HPDE6-E6E7 (cell line): ENCODE results near the gene TMCO5A.
"Not testable (repeated sequence)": the region's sequence is repeated elsewhere in the genome, so short reads cannot be mapped to it uniquely, and the experiment has no call there.

Experiments
- DNase-seq: peaks from one replicate; pipeline ENCODE4 v3.0.0; 2011; ENCODE audit warnings: missing footprints; ENCODE audit errors: extremely low spot score

Gene TMCO5A

DNA sequence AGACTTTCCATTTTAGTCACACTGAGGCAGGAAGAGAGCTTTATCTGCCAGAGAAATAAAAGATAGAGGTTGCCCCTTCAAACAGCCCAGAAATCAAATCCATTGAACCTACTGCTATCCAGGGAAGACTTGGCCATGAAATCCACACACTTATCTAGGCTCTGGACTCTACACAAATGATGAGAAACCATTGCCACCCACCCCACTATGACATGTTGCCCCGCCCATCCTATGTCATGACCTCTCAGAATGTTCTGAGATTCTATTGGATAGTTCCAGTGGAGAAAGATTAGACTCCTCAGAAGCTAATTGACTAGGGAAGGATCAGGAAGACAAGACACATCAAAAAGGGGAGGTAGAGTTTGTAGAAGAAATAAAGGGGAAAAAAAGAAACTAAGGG is at the start of gene TMCO5A:
TMCO5A (plus strand) TSS at position 301 of the 400 bp plus-strand sequence. CDS start 1,684 bp downstream, outside the sequence.
- DNase-seq, result no peak

DNA sequence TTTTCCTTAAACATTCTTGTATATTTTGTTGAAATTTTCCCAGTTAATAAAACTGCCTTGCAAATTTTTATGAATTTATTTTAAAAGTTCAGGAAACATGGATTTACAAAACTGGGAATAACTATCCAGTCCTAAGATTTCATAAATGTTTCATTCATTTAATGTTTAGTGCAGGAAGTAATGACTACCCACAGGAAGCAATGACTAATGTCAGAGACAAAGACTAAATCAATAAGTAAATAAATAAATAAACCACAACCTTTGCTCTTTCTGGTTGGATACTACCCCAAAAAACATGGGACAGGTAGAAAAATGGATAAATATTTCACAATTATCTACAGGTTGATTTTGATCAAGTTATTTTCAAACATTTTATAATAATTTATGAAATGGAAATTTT is 48.8 kb upstream of the TMCO5A start:
- DNase-seq, result no peak

DNA sequence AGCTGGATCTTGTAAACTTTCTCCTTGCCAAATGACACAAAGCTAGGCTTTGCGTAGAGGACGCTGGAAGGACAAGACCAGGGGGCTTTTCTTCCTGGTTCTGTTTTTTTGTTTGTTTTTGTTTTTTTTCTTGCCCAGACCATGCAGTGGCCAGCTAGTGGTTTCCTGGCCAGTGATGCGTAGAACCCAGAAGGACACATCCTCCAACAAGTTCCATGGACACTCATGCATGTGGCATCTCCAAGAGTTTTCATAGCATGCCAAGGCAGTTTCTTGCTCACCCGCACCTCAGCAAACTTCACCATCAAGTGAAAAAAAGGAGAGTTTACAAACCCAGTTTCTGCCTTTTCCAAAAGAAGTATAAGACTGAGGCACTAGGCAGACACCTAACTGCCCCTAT is 46.1 kb upstream of the TMCO5A start:
- no peak for DNase-seq

DNA sequence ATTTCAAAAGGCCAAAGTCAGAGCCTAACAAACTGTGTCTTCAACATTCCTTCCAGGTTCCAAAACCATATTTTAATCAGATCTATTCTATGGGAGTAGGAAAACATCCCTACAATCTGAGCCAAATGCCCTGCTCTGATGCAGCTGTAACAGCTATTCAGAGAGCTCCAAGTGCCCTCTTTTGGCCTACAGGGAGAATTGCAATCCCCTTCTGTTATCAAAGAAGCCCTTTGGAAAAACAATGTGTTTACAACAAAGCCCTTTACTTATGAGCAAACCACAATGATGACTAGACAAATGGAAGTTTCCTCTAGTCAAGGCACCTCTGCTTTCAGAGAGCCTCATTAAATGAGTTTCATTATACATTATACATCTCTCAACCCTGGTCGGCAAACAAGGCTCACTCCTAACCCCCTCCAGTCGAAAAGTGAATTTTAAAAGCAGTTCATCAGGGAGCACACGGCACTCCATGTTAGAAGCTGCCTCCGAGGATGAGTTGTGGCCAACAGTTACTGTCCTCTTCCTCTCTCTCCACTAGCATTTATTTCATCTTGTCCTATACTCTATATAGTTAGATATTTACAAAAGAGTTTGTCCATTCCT is 42.6 kb upstream of the TMCO5A start:
- peak; percentile 49 for DNase-seq

DNA sequence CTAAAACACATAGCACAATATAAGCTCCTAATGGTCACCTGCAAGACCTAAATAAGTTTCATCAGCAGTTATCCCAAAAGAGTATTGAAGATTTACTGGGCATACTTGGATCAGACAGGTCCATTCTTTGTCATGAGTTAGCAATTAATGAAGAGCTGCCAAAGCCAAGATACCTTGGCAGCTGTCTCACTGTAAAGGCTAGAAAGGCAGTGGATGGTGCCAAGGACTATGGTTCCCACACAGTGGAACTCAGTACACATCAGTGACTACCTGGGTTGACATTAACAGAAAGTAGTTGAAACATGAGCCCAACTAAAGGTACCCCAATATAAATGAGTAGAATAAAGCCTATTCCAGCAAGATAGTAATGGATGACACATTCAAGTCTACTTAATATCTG is 41.1 kb upstream of the TMCO5A start:
- DNase-seq, result no peak

DNA sequence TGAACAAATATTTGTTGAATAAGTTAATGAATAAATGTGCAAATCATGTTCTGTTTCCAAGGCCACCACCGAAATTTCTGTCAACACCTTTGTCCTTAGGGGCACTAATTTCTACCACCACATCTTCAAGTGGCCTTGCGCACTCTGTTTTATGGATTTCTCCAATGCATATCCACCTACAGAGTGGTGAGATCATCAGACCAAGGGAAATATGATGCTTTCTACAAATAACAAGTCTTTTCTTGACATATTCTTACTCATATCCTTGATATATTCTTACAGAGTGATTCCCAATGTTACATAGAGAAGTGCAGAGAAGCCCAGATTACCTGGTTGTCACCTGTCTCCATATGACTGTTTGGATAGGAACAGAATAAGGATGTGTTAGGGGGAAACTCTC is 36.1 kb upstream of the TMCO5A start:
- DNase-seq, result no peak

DNA sequence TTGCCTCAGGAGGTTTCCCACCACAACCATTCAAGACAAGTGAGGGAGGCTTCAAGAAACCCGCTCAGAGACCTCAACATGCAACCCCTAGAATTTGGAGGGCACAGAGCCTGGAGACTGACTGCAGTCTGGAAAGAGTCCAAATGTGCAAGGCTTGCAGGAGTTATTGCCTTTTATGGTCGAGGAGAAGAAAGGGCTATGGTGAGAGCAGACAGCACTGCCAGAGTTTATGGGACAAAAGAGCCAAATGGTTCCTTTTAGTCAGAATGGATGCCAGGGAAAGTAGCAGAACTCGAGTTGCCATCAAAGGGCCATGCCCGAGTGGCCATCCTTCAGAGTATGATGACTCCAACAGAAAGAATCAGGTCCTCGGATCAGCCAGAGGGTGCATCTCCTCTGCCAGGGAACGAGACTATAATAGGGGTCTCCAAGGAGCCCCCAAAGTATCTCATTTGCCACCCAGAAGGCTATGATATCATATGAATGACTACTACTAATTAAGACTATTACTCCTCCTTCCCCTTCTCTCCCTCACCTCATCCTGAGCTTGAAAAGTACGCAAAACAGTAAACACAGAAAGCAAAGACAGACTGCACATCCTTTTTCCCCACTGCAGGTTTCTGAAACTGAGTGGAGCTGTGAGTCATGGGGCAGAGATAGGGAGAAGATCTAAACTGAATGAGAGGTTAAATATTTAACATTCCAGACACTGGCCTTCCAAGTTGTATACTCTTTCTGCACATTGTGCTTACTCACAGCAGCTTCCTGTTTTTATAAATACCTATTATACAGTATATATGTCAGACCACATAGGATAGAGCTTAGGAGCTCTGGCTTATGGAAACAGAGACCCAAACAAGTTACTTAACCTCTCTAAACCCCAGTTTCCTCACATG is 33.9 kb upstream of the TMCO5A start:
- no peak for DNase-seq

DNA sequence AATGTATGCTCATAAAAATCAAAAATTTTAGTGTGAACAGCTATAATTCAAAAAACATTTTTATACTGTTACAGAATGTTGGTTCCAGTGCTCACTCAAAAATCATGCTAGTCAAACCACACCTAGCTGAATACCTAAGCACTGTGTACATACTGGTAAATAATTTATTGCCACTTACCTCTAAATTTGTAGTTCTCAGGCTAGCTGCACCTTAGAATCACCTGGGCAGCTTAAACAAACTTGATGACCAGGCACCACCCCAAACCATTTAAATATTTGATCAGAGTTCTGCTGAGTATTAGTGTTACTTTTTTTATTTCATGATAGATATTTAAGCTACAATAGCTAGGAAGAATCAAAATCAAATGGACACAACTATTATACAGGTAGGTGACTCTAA is 32.3 kb upstream of the TMCO5A start:
- no peak for DNase-seq

DNA sequence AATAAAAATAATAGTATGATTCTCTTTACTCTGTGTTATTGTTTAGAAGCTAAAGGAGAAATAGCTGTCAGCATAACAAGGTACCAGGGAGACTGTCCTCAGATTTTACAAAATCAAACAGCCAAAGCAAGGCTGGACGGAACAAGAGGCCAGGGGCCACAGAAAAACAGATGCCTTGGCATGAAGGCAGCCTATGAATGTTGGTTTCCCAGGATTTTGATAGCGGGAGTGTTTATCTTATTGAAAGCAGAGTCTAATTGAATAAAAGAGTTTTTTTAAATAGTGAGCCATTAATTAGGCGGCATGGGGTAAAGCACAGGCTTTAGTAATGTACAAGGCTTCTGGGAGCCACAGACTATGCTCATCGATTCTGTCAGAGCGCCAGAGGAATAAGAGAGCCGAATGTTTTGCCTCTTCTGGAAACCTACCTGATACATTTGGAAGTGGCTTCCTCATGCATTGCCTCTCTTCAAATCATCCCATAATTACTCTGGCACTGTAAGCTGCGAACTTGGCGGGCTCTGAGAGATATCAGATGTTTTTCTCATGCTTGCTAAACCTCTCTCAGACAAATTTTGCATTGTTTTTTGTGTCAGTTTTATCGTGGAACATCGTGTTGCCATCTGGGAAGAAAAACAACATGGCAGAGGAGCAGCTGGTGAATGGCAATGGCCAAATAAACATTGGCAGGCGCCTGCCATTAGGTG is 30.4 kb upstream of the TMCO5A start:
- no peak for DNase-seq

DNA sequence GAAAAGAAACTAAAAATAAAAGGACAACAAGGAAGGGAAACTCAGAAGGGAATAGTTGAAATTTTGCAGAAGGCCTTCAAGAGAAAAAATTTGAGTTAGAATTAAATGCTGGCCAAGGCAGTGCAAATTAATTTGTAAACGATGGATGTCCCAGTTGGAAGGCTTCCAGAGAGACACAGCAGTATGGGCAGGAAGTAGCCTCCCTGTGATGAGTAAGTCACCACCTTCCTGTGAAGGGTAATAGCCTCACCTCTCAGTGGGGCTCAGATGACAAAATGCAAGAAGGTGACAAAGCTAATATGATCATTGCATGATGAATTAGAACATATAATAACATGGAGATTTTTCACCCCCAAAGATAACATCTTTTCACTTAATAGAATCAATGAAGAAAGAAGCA is 27.3 kb upstream of the TMCO5A start:
- DNase-seq, result no peak

DNA sequence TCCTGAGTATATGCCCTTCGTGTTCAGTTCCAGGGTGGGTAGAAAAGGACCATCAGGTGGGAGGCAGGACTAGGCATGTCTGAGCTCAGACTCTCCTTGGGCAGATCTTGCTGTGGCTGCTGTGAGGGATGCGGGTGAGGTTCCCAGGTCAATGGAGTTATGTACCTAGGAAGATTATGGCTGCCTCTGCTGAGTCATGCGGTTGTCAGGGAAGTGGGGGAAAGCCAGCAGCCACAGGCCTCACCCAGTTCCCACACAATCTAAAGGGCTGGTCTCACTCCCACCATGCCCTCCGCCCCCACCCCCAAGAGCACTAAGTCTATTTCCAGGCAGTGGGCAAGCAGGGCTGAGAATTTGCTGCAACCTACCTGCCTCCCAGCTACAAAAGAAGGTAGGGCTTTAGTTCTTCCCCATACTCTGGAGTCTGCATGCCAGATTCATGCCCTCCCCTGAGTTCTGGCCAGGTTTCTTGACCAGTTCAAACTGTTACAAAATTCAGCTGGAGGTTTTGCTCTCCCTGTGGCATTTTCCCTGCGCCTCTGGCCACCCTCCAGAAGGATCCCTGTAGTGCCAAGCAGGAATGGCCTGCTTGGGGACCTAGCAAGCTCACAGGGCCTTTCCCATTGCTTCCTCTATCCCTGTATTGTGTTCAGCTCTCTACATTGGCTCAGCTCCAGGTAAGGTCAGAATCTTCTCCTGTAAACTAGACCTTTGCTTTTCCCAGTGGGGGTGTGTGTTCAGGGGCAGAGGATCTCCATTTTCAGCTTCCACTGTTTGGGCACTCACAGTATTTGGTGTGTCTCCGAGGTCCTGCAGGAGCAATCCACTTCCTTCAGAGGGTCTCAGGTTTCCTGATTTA is 12.7 kb upstream of the TMCO5A start:
- DNase-seq, result no peak

DNA sequence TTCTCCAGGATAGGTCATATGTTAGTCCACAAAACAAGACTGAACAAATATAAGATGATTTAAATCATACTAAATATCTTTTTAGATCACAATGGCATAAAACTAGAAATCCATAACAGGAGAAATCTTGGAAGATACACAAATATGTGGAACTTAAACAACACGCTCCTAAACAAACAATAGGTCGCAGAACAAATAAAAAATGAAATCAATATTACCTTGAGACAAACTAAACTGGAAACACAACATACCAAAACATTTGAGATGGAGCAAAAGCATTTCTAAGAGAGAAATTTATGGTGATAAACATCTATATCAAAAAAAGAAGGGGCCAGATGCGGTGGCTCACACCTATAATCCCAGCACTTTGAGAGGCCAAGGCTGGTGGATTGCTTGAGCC is 8.3 kb upstream of the TMCO5A start:
- DNase-seq, result no peak

DNA sequence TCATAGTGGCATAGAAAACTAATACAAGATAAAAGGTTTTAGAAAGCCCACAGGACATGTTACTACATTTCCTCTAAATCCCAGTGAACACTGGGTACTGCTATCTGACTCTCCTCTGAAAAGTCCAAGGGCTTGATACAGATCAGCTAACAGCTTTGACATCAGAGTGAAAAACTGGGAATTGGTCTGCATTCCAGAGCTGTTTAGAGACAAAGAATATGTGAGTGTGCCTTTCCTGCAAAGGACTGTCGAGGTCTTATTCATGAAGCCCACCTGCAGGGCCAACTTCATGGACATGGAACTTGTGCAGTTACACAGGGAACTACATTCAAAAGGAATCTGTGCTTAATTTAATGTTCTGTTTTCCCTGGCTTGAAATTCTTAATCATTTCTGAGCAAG is 5.2 kb upstream of the TMCO5A start:
- no peak for DNase-seq

DNA sequence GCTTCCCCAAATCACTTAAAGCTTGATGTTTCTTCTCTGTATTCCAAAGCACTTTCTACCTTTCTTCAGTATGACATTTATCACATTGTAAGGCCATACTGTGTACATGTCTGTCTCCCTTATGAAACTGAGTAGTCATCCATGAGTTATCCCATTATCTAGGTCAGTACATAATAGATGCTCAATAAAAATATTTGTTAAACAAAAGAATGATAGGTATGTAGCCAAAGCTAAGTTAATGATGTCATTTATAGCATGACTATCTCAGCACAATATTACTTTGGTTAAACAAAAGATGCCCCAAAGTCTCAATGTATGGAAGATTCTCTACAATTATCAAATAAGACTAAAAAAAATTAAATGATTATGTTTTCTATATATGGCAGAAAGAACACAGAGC is 3.1 kb upstream of the TMCO5A start:
- no peak for DNase-seq

DNA sequence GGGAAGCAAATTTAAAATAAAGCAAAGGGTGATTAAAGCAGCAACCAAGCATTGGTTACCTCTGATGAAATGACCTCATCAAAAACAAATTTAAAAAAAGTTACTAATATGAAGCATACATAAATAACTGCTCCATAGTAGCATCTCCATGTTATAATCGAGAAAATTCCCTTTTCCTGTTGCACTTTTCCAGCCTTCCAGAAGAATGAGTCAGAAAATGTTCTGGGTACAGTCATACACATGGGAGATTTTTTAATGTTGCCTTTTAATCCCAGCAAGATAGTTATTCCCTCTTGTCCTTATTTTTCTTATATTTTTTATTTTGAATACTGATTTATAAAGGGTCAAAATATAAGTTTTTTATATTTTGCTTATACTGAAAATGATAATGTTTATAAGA is 2.6 kb upstream of the TMCO5A start:
- DNase-seq, result no peak

DNA sequence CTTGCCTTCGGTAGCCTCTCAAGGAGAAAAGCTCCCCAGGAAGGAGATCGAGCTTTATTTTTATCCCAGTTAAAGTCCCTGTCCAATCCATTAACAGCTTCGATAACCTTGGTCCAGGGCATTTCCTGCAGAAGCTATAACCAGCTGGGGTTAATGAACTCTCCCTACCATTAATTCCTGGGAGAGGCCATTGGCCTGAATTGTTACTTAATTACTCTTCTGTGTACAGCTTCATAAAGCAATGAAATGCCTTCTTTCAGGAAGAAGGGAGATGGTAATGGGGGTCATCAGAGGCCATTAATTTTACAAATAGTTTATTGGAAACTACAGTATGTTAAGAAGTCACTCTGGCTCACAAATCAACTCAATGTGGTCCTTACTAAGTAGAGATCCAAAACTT is 1.9 kb upstream of the TMCO5A start:
- DNase-seq, result no peak

DNA sequence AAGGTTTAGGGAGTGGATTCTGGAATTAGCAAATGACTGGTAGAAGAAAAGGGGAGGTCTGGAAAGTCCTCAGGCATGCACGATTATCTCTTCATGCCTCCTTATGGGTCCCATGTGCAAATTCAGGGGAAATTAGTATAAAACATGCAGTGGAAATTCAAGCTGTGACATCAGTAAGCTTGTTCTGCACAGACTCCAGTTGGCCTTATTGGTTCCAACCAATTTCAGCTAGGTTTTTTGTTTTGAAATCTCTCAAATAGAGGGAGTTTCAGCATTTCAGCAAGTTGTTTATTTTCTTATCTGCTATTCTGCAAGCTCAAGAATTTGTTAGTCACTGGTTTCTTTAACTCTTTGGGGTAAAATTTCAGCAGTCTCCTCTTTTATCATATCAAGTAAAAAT is 774 bp upstream of the TMCO5A start:
- no peak for DNase-seq

DNA sequence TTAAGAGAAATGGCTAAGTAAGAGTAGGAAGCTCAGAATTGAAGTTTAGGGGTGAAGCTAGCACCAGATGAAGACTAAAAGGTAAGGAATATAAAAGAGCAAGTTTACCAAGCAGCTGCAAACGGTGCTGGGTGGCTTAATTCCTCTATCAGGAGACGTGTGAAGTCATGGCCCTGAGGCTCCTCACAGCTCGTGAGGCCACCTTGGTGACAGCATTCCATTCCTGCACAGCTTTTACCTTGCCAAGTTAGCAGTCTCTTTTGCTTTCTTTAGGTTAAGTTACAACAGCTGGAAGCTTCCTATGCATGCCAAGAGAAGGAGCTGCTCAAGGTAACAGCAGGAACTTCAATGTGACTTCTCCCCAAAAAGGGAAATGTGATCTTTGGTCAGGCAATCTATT is 6.4 kb downstream of the TMCO5A start:
- DNase-seq, result no peak

DNA sequence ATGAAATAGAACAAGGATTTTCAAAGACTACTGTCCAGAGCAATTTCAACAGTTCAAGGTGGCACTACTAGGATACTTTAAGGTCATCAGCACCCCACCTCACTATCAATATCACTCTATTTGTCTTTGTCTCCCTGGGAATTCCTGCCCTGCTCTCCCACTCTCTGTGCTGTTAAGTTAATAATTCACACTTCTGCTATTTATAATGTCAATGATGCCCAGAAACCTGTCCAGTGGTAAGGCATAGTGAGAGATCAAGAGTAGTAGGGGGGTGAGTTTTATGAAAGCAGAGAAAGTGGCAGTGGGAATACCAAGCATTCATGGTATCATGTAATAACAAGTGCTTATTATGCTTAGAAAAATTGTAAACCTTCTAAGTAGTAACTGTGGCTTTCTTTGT is 7.3 kb downstream of the TMCO5A start:
- no peak for DNase-seq

DNA sequence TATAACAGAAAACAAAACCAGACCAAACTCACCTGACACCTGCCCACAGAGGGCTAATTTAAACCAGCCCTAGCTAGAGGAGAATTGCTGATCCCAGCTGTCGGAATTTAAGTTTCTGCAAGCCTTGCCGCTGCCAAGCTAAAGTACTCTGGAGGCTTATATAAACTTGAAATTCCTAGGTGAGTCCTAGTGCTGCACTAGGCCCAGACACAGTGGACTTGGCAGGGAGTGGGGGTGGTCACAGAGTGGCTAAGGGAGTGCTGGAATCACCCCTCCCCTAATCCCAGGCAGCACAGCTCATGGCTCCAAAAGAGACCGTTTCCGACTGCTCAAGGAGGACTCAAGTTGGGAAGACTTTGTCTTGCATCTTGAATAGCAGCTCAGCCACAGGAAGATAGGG is 17.6 kb downstream of the TMCO5A start:
- no peak for DNase-seq

DNA sequence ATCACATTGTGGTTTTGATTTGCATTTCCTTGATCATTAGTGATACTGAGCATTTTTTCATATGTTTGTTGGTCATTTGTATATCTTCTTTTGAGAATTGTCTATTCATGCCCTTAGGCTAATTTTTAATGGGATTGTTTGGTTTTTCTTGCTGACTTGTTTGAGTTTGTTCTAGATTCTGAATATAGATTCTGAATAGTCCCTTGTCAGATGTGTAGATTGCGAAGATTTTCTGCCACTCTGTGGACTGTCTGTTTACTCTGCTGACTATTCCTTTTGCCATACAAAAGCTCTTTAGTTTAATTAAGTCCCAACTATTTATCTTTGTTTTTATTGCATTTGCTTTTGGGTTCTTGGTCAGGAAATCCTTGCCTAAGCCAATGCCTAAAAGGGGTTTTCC is 26.3 kb downstream of the TMCO5A start:
- not testable (repeated sequence) for DNase-seq

DNA sequence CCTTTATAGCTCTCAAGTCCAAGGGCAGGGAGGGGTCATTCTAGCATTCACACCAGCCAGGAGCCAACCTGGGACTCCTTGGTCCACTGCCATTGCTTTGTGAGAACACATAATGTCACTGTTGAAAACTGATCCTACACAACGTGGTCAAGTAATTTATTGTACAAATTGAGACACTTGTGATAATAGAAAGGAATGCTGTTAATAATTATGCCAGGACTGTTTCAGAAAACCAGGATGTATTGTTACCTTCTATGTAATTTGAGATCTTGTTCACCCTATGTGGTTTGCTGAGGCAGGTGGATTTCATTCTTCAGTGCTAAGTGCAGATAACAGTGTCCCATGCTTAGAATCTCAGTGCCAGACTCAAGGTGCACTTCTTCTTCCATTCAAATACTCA is 33.3 kb downstream of the TMCO5A start:
- no peak for DNase-seq
